ENCODE results near the gene TULP4.

Gene TULP4

DNA sequence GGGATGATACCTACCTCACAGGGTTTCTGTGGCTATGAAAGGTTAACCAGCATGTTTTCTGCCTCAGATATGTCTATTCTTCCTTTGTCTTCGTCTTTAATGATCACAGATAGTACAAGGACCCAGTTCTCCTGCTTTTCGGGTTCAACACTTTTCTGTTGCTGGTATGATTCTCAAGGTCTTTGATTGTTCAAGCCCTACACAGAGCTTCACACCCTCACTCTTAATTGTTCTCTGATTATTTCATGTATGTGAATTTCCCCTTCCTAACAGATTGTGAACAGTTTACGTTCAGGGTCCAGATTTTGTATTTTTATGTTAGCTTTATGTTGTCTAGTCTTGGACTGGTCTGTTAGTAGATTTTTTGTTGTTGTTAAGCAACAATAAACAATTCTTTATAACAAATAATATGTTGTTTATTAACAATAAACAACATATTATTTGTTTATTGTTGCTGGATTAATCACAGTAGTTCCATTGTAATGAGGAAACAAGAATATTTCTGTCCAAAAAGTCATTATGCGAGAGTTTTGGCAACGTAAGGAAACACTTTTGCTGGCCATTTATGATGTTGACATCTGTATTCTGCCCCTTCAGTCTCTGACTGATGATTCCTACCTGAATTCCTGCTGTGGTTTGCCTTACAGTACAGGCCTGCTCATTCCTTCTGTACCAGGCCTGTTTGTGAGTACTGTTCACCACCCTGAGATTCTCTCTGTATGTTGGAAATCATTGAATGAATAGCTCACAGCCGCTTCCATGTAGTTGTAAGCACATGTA, 27.2 kb upstream of the TULP4 start:
- no peak overlapping the region for H2BK120ac ChIP-seq (ENCODE audit: low read depth, low read length)
- H3K14ac ChIP-seq (ENCODE audit: low read length in 2 of 2) = no peak overlapping the region
- H3K4ac ChIP-seq (ENCODE audit: low read depth in 1 of 2, low read length in 2 of 2) = no peak overlapping the region
- H2BK5ac ChIP-seq (ENCODE audit: low read depth, low read length, poor library complexity, severe bottlenecking) = no peak overlapping the region
- no peak for DNase-seq
- no peak overlapping the region for H3K18ac ChIP-seq (ENCODE audit: low read depth in 1 of 2, low read length in 2 of 2)
- H3K9me3 ChIP-seq (ENCODE audit: control insufficient read depth, low read length) = no peaks in the 10 kb centered on the region
- H3K27ac ChIP-seq (ENCODE audit: low read length, poor library complexity, severe bottlenecking) = no peak overlapping the region
- no peaks in the 10 kb centered on the region for H3K36me3 ChIP-seq (ENCODE audit: control insufficient read depth in 1 of 2, insufficient read depth in 2 of 2, low read depth in 1 of 2, low read length in 2 of 2)
- no peaks in the 10 kb centered on the region for H3K27me3 ChIP-seq (ENCODE audit: control insufficient read depth in 1 of 2, insufficient read depth in 1 of 2, low read length in 2 of 2)
- no peak overlapping the region for H4K91ac ChIP-seq (ENCODE audit: low read length)
- H3K4me2 ChIP-seq (ENCODE audit: low read length, poor library complexity, severe bottlenecking) = no peak overlapping the region
- H3K23ac ChIP-seq (ENCODE audit: low read length in 2 of 2) = no peak overlapping the region
- no peak overlapping the region for H4K8ac ChIP-seq (ENCODE audit: low read length)
- no peak overlapping the region for H3K4me3 ChIP-seq (ENCODE audit: insufficient read depth in 1 of 2, low read depth in 1 of 2, low read length in 2 of 2)
- no peak overlapping the region for H2AFZ ChIP-seq (ENCODE audit: low read depth, low read length)
- H3K4me1 ChIP-seq (ENCODE audit: control insufficient read depth, insufficient read depth, low read depth, low read length) = peaks cover 7% of the 10 kb centered on the region
- no peak overlapping the region for H2AK5ac ChIP-seq (ENCODE audit: low read length, severe bottlenecking)
- H2BK15ac ChIP-seq (ENCODE audit: low read depth, poor library complexity, severe bottlenecking) = no peak overlapping the region
- H2BK12ac ChIP-seq (ENCODE audit: low read length in 2 of 2) = no peak overlapping the region
- H3K79me1 ChIP-seq (replicated peaks; ENCODE audit: low read length, poor library complexity, severe bottlenecking) = peaks cover 29% of the 10 kb centered on the region
- H3K9ac ChIP-seq (ENCODE audit: low read length) = peak overlapping the region; percentile 71
- 98% methylated on average over 5 of the region's 6 CpGs for WGBS

DNA sequence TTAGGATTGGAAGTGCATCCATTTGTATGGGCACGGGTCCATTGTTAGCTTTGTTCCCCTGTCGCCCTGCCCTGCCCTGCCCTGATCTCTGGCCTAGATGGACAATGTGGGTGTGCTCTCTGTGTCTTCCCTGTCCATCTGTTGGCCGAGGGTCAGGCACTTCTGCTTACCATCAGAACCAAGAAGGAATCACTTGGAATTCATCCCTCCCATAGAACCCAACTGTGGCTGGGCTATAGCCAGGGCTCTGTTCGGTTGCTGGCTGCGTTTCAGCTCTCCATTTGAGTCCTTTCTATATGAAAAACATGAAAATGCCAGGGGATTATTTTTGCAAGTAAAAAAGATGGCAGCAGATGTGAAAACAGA, 26.6 kb upstream of the TULP4 start:
- Histone ChIP-seq H3K9ac (ENCODE audit: low read length) (peak overlapping the region; percentile 71), H3K4me2 (ENCODE audit: low read length, poor library complexity, severe bottlenecking) (no peak overlapping the region), H3K36me3 (ENCODE audit: control insufficient read depth in 1 of 2, insufficient read depth in 2 of 2, low read depth in 1 of 2, low read length in 2 of 2) (no peaks in the 10 kb centered on the region), H4K91ac (ENCODE audit: low read length) (no peak overlapping the region), H3K9me3 (ENCODE audit: control insufficient read depth, low read length) (no peaks in the 10 kb centered on the region), H3K4me1 (ENCODE audit: control insufficient read depth, insufficient read depth, low read depth, low read length) (peaks cover 7% of the 10 kb centered on the region), H3K4me3 (ENCODE audit: insufficient read depth in 1 of 2, low read depth in 1 of 2, low read length in 2 of 2) (peak overlapping the region in 1 of 2 experiments; percentile 21), H3K27ac (ENCODE audit: low read length, poor library complexity, severe bottlenecking) (no peak overlapping the region), H3K14ac (ENCODE audit: low read length in 2 of 2) (no peak overlapping the region), H2BK120ac (ENCODE audit: low read depth, low read length) (no peak overlapping the region), H3K23ac (ENCODE audit: low read length in 2 of 2) (no peak overlapping the region), H3K79me1 (replicated peaks; ENCODE audit: low read length, poor library complexity, severe bottlenecking) (peaks cover 29% of the 10 kb centered on the region), H2BK12ac (ENCODE audit: low read length in 2 of 2) (peak overlapping the region in 1 of 2 experiments; percentile 67), H2AFZ (ENCODE audit: low read depth, low read length) (no peak overlapping the region), H4K8ac (ENCODE audit: low read length) (no peak overlapping the region), H3K18ac (ENCODE audit: low read depth in 1 of 2, low read length in 2 of 2) (no peak overlapping the region), H2BK5ac (ENCODE audit: low read depth, low read length, poor library complexity, severe bottlenecking) (no peak overlapping the region), H3K4ac (ENCODE audit: low read depth in 1 of 2, low read length in 2 of 2) (no peak overlapping the region), H2BK15ac (ENCODE audit: low read depth, poor library complexity, severe bottlenecking) (no peak overlapping the region), H3K27me3 (ENCODE audit: control insufficient read depth in 1 of 2, insufficient read depth in 1 of 2, low read length in 2 of 2) (no peaks in the 10 kb centered on the region), H2AK5ac (ENCODE audit: low read length, severe bottlenecking) (no peak overlapping the region)
- WGBS = 97% methylated on average over 5 of the region's 5 CpGs
- DNase-seq = no peak

DNA sequence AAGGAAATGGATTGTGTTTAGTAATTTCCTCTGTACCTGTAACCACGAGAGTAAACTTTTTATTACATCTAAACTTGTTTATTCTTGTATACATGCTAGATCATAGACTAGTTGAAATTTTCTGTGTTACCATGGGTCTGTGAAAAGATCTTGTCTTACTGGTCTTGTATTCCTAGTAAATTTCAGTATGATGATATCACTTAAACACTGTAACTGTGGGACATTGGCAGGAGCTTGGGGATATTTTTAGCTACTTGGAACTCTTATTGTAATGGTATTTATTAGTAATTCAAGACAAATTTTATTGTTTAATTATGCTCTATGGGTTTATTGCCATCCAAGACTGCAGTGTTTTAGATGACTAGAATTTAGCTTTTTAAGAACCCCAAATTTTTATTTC, 25.9 kb upstream of the TULP4 start:
- Histone ChIP-seq H4K8ac (ENCODE audit: low read length) (no peak overlapping the region), H3K9me3 (ENCODE audit: control insufficient read depth, low read length) (no peaks in the 10 kb centered on the region), H3K27ac (ENCODE audit: low read length, poor library complexity, severe bottlenecking) (no peak overlapping the region), H2BK15ac (ENCODE audit: low read depth, poor library complexity, severe bottlenecking) (no peak overlapping the region), H3K4me1 (ENCODE audit: control insufficient read depth, insufficient read depth, low read depth, low read length) (peaks cover 8% of the 10 kb centered on the region), H2BK12ac (ENCODE audit: low read length in 2 of 2) (no peak overlapping the region), H3K79me1 (replicated peaks; ENCODE audit: low read length, poor library complexity, severe bottlenecking) (peaks cover 30% of the 10 kb centered on the region), H2AFZ (ENCODE audit: low read depth, low read length) (no peak overlapping the region), H3K23ac (ENCODE audit: low read length in 2 of 2) (no peak overlapping the region), H3K18ac (ENCODE audit: low read depth in 1 of 2, low read length in 2 of 2) (no peak overlapping the region), H3K9ac (ENCODE audit: low read length) (peak overlapping the region; percentile 71), H4K91ac (ENCODE audit: low read length) (no peak overlapping the region), H3K4ac (ENCODE audit: low read depth in 1 of 2, low read length in 2 of 2) (no peak overlapping the region), H3K27me3 (ENCODE audit: control insufficient read depth in 1 of 2, insufficient read depth in 1 of 2, low read length in 2 of 2) (no peaks in the 10 kb centered on the region), H2AK5ac (ENCODE audit: low read length, severe bottlenecking) (no peak overlapping the region), H3K36me3 (ENCODE audit: control insufficient read depth in 1 of 2, insufficient read depth in 2 of 2, low read depth in 1 of 2, low read length in 2 of 2) (no peaks in the 10 kb centered on the region), H3K4me2 (ENCODE audit: low read length, poor library complexity, severe bottlenecking) (no peak overlapping the region), H3K14ac (ENCODE audit: low read length in 2 of 2) (no peak overlapping the region), H2BK120ac (ENCODE audit: low read depth, low read length) (no peak overlapping the region), H3K4me3 (ENCODE audit: insufficient read depth in 1 of 2, low read depth in 1 of 2, low read length in 2 of 2) (no peak overlapping the region), H2BK5ac (ENCODE audit: low read depth, low read length, poor library complexity, severe bottlenecking) (no peak overlapping the region)
- DNase-seq = peak; percentile 37
- WGBS = no CpG with 5 or more reads among the region's 1 CpG

DNA sequence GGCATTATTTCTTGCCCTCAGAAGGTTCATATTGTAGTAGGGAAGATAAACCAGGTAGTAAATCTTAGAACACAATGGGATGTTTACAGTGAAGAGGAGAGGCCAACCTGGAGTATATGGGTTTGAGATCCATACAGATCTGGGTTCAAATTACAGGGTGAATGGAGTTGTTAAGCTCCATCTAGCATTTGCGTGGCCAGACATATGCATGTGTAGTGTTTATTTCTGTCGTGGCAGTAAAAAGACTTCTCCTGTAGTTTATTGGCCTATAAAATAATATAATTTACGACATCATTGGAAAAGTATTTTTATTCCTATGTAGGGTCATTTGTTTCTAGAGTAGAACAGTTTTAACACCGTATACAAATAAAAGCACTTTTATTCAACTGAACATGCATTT, 25.2 kb upstream of the TULP4 start:
- no peak overlapping the region for H2BK5ac ChIP-seq (ENCODE audit: low read depth, low read length, poor library complexity, severe bottlenecking)
- H3K27me3 ChIP-seq (ENCODE audit: control insufficient read depth in 1 of 2, insufficient read depth in 1 of 2, low read length in 2 of 2) = no peaks in the 10 kb centered on the region
- H3K79me1 ChIP-seq (replicated peaks; ENCODE audit: low read length, poor library complexity, severe bottlenecking) = peaks cover 30% of the 10 kb centered on the region
- no peak overlapping the region for H2AFZ ChIP-seq (ENCODE audit: low read depth, low read length)
- H2BK15ac ChIP-seq (ENCODE audit: low read depth, poor library complexity, severe bottlenecking) = no peak overlapping the region
- no peak for DNase-seq
- no peak overlapping the region for H3K18ac ChIP-seq (ENCODE audit: low read depth in 1 of 2, low read length in 2 of 2)
- H3K9ac ChIP-seq (ENCODE audit: low read length) = peak overlapping the region; percentile 71
- H3K23ac ChIP-seq (ENCODE audit: low read length in 2 of 2) = no peak overlapping the region
- H3K36me3 ChIP-seq (ENCODE audit: control insufficient read depth in 1 of 2, insufficient read depth in 2 of 2, low read depth in 1 of 2, low read length in 2 of 2) = no peaks in the 10 kb centered on the region
- no peak overlapping the region for H3K4me2 ChIP-seq (ENCODE audit: low read length, poor library complexity, severe bottlenecking)
- H3K4me3 ChIP-seq (ENCODE audit: insufficient read depth in 1 of 2, low read depth in 1 of 2, low read length in 2 of 2) = no peak overlapping the region
- H3K4ac ChIP-seq (ENCODE audit: low read depth in 1 of 2, low read length in 2 of 2) = no peak overlapping the region
- H3K27ac ChIP-seq (ENCODE audit: low read length, poor library complexity, severe bottlenecking) = no peak overlapping the region
- H2AK5ac ChIP-seq (ENCODE audit: low read length, severe bottlenecking) = no peak overlapping the region
- no peaks in the 10 kb centered on the region for H3K9me3 ChIP-seq (ENCODE audit: control insufficient read depth, low read length)
- no peak overlapping the region for H4K91ac ChIP-seq (ENCODE audit: low read length)
- no peak overlapping the region for H3K14ac ChIP-seq (ENCODE audit: low read length in 2 of 2)
- WGBS = 70% methylated on average over 1 of the region's 4 CpGs
- H4K8ac ChIP-seq (ENCODE audit: low read length) = no peak overlapping the region
- H2BK12ac ChIP-seq (ENCODE audit: low read length in 2 of 2) = no peak overlapping the region
- H2BK120ac ChIP-seq (ENCODE audit: low read depth, low read length) = no peak overlapping the region
- peaks cover 8% of the 10 kb centered on the region for H3K4me1 ChIP-seq (ENCODE audit: control insufficient read depth, insufficient read depth, low read depth, low read length)
